GM21619 (cell line): Measurements from ENCODE around the gene TBC1D3I.
"Not testable (repeated sequence)": the region's sequence is repeated elsewhere in the genome, so short reads cannot be mapped to it uniquely, and the experiment has no call there.

ENCODE experiments used
- ATAC-seq: cut with Tn5 transposase; IDR thresholded peaks from one replicate; pipeline ENCODE4 v1.9.1; 2021; ENCODE audit not compliant: unreplicated experiment

TBC1D3I gene

GRCh38 chr17:36207383-36207782 lies 57.0 kb downstream of the TBC1D3I start:
- not testable (repeated sequence) for ATAC-seq

DNA sequence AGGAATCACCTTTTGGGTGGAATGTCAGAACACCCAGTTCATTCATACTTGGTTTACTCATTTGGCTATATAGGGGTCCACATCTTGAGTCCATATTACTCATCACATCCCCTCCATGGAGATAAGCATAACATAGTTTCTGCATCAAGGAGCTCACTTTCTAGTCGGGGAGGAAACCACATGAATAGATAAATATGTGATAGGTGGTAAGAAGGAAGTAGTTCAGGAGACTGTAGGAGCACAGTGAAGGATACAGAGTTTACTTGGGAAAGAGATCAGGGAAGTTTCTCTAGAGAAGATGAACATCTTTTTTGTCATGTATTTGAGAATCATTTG lies 57.9 kb downstream of the TBC1D3I start:
- not testable (repeated sequence) for ATAC-seq

GRCh38 chr17:36205637-36206485 lies 58.5 kb downstream of the TBC1D3I start:
- no peak for ATAC-seq

- no peak for ATAC-seq
Observed at GRCh38 chr17:36204724-36205500, 59.5 kb downstream of the TBC1D3I start.
